Peyer's patch (tissue), 4 donors: ENCODE measurements around the gene KIAA1755. TPM values are rescaled to one million over a fixed set of nuclear protein-coding genes. Genes with fewer than 3 reads are reported as not detected.

ENCODE experiments used
- DNase-seq, 3 donors: peaks; one replicate each; pipeline ENCODE4 v3.0.0-alpha.2; 2017 to 2019
- H3K27ac ChIP-seq, 4 donors: fragments of 200-600 bp; sonication (generic); one replicate each; pipeline ENCODE4 v1.5.1; 2016 to 2019
- H3K27me3 ChIP-seq, 2 donors: fragments of 200-600 bp; sonication (generic); one replicate each; pipeline ENCODE4 v1.5.1; 2019
- H3K36me3 ChIP-seq, 3 donors: fragments of 200-600 bp; sonication (generic); one replicate each; pipeline ENCODE4 v1.5.1; 2016 to 2019
- H3K4me1 ChIP-seq, 4 donors: fragments of 200-600 bp; sonication (generic); one replicate each; pipeline ENCODE4 v1.5.1; 2016 to 2019
- H3K4me3 ChIP-seq, 4 donors: fragments of 200-600 bp; sonication (generic); 1 replicate in 3 of 4; 2 replicates in 1 of 4; pipeline ENCODE4 v1.5.1; 2016 to 2019; ENCODE audit warnings: mild to moderate bottlenecking in 1 of 4
- H3K9me3 ChIP-seq, 4 donors: fragments of 200-600 bp; sonication (generic); one replicate each; pipeline ENCODE4 v1.5.1; 2016 to 2019; ENCODE audit warnings: mild to moderate bottlenecking in 1 of 4
- POLR2A ChIP-seq, 2 donors: fragments of 450-650 bp; IDR thresholded peaks; one replicate each; pipeline ENCODE4 v1.5.1; 2017; ENCODE audit warnings: antibody characterized with exemption in 2 of 2, mild to moderate bottlenecking in 2 of 2, moderate library complexity in 2 of 2
- total RNA-seq, 4 donors: library from RNA; depleted of rRNA; stranded (reverse); fragments of >200 nt; gene quantifications; one replicate each; pipeline ENCODE4 v1.1.0, GENCODE V29; 2016
- TF ChIP-seq, protein P1 (sequence below), 6 experiments: fragments of 450-650 bp in 4 of 6; fragments of 200-600 bp in 2 of 6; sonication (generic) in 1 of 6; IDR thresholded peaks; one replicate each; pipeline ENCODE4 v1.5.1; 2017 to 2019; ENCODE audit warnings: antibody characterized with exemption in 6 of 6, mild to moderate bottlenecking in 3 of 6, moderate library complexity in 1 of 6

Gene KIAA1755
- total RNA-seq, 4 donors from 2014 or later, result 0.35 to 4.1 (median 2.0) TPM

DNA sequence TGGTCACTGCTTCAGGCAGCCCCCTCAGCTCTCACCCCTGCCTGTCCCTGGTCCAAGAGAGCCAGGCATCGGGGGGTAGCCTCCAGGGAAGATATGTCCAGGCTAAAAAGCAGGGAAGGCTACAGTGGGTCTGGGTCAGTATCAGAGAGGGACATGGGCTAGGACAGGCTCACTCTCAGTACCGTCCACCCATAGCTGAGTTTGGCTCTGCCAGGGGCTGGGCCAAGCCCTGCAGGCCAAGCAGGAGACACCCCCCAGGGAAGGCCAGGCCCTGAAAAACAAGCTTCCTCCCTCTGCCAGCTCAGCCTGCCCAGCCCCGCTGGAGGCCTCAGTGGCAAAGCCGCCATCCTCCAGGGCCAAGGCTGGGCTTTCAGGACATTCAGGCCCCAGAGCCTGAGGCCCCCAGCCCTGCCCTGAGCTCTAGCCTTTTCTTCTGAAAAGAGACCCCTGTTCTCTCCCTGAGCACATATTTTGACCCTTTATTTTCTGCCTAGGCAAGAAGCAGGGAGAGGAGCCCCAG lies 66.9 kb downstream of the KIAA1755 start:
- H3K4me1 ChIP-seq, result no peaks in the 10 kb centered on the region
- H3K27me3 ChIP-seq, result no peaks in the 10 kb centered on the region
- no peak overlapping the region for H3K27ac ChIP-seq
- no peak overlapping the region for H3K4me3 ChIP-seq
- no peaks in the 10 kb centered on the region for H3K36me3 ChIP-seq
- no peak for TF ChIP-seq POLR2A (IDR thresholded peaks at IDR 0.05)
- TF ChIP-seq, protein P1, sequence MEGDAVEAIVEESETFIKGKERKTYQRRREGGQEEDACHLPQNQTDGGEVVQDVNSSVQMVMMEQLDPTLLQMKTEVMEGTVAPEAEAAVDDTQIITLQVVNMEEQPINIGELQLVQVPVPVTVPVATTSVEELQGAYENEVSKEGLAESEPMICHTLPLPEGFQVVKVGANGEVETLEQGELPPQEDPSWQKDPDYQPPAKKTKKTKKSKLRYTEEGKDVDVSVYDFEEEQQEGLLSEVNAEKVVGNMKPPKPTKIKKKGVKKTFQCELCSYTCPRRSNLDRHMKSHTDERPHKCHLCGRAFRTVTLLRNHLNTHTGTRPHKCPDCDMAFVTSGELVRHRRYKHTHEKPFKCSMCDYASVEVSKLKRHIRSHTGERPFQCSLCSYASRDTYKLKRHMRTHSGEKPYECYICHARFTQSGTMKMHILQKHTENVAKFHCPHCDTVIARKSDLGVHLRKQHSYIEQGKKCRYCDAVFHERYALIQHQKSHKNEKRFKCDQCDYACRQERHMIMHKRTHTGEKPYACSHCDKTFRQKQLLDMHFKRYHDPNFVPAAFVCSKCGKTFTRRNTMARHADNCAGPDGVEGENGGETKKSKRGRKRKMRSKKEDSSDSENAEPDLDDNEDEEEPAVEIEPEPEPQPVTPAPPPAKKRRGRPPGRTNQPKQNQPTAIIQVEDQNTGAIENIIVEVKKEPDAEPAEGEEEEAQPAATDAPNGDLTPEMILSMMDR (IDR thresholded peaks at IDR 0.05), result no peak
- no peaks in the 10 kb centered on the region for H3K9me3 ChIP-seq
- DNase-seq, result peak in 1 of 3 donors; percentile 34

DNA sequence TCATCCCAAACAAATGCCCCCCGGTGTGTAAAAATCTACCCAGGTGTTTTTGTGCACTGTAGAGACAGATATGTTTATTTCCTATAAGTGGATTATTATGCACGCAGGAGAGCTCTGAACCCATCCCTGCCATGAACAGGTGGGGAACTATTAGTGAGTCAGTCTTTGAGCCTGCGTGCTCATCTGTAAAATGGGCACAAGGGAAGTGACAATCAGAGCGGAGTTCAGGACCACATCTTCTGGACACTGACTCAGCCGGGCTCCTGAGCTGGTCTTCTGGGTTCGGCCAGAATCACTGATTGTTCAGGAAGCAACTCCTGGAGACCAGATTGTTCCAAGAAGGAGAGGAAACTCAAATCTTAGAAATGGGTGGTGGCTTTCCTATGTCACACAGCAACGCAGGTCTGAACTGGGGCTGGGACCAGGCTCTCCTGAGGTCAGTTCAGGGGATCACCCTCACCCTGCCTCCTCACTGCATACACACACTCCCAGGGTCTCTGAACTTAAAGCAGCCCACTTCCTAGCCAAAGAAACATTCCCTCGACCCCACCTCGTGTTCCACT lies 68.1 kb downstream of the KIAA1755 start:
- Histone ChIP-seq H3K36me3 (no peaks in the 10 kb centered on the region), H3K27me3 (no peaks in the 10 kb centered on the region), H3K4me1 (no peaks in the 10 kb centered on the region), H3K4me3 (no peak overlapping the region), H3K27ac (no peak overlapping the region), H3K9me3 (no peaks in the 10 kb centered on the region)
- DNase-seq, result peak in 1 of 3 donors; percentile 13
- no peak for TF ChIP-seq POLR2A (IDR thresholded peaks at IDR 0.05)
- TF ChIP-seq, protein P1 (IDR thresholded peaks at IDR 0.05), result no peak

- TF ChIP-seq POLR2A (IDR thresholded peaks at IDR 0.05), result no peak
- TF ChIP-seq, protein P1 (IDR thresholded peaks at IDR 0.05), result no peak
- H3K9me3 ChIP-seq, result no peaks in the 10 kb centered on the region
- H3K4me3 ChIP-seq, result no peak overlapping the region
- H3K4me1 ChIP-seq, result no peaks in the 10 kb centered on the region
- H3K36me3 ChIP-seq, result no peaks in the 10 kb centered on the region
- no peak overlapping the region for H3K27ac ChIP-seq
- H3K27me3 ChIP-seq, result no peaks in the 10 kb centered on the region
- DNase-seq, result peak in 1 of 3 donors; percentile 15
Measured at GRCh38 chr20:38191654-38192053, 68.9 kb downstream of the KIAA1755 start.

DNA sequence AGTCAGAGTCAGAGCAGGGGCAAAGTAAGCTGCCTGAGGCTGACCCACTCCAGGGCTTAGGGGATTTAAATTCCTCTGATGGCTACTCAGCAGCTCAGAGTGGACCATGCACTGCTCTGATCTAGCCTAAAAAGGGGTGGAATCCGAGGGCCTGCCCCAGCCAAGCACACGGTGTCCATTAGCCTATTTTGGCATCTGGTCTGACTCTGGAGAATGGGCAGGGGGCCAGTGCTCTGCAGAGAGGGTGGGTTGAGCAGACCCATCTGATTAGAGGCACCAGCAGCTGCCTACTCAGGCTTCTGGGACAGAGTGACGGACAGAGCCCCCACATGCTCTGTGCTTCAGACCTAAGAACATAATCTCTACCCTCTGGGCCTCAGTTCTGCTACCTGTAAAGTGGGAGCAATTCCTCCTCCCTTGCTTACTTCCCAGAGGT lies 69.6 kb downstream of the KIAA1755 start:
- TF ChIP-seq, protein P1 (IDR thresholded peaks at IDR 0.05), result no peak
- no peak for TF ChIP-seq POLR2A (IDR thresholded peaks at IDR 0.05)
- Histone ChIP-seq H3K9me3 (no peaks in the 10 kb centered on the region), H3K27ac (no peak overlapping the region), H3K36me3 (no peaks in the 10 kb centered on the region), H3K27me3 (no peaks in the 10 kb centered on the region), H3K4me1 (no peaks in the 10 kb centered on the region), H3K4me3 (no peak overlapping the region)
- DNase-seq, result peak in 1 of 3 donors; percentile 39

- Histone ChIP-seq H3K4me1 (no peaks in the 10 kb centered on the region), H3K36me3 (no peaks in the 10 kb centered on the region), H3K27ac (no peak overlapping the region), H3K9me3 (no peaks in the 10 kb centered on the region), H3K27me3 (no peaks in the 10 kb centered on the region), H3K4me3 (no peak overlapping the region)
- no peak for TF ChIP-seq POLR2A (IDR thresholded peaks at IDR 0.05)
- TF ChIP-seq, protein P1 (IDR thresholded peaks at IDR 0.05), result no peak
- peak in 1 of 3 donors; percentile 19 for DNase-seq
Measured at GRCh38 chr20:38190166-38190565, 70.4 kb downstream of the KIAA1755 start.
